HCT116 (cell line): Measurements from ENCODE around the gene OPCML. TPM values are rescaled to one million over a fixed set of nuclear protein-coding genes. Genes with fewer than 3 reads are reported as not detected.

ENCODE experiments used
- ATAC-seq: fragments of 200-7000 bp; cut with Tn5 transposase; 2 replicates; pipeline ENCODE4 v1.9.1; 2020; ENCODE audit warnings: mild to moderate bottlenecking, moderate library complexity
- BruUV-seq: library from RNA; stranded (reverse); fragments of 400-500 nt; replicated peaks from 2 replicates; lab custom pipeline; 2021; lab: Mats Ljungman, UMichigan
- CTCF ChIA-PET: fragments of 300-600 bp; sonication (Branson Sonifier 250); formaldehyde crosslinking; loops from one replicate; lab custom pipeline; 2021; ENCODE audit warnings: antibody characterized with exemption; lab: Charles Lee
- POLR2A ChIA-PET: fragments of 300-600, 350-600 bp; sonication (Branson Sonifier 250); formaldehyde crosslinking; loops from one replicate; lab custom pipeline; 2021; ENCODE audit warnings: antibody characterized with exemption; lab: Charles Lee
- RAD21 ChIA-PET, 2 experiments: fragments of 300-600 bp; sonication (Branson Sonifier 250); formaldehyde crosslinking; loops; one replicate each; lab custom pipeline; 2023; ENCODE audit warnings: low total read pairs in 2 of 2; ENCODE audit not compliant: uncharacterized antibody in 2 of 2, unreplicated experiment in 2 of 2, low non-redundant PET in 1 of 2; lab: Charles Lee
- DNase-seq: peaks from one replicate; pipeline ENCODE4 v3.0.0-alpha.2; 2010; ENCODE audit warnings: low read depth, low spot score
- H2AFZ ChIP-seq: fragments of 200-600 bp; shearing (Covaris generic), sonication (generic); 2 replicates; pipeline ENCODE4 v1.6.1; 2017; ENCODE audit warnings: low read depth, mixed run types, mixed read lengths, antibody characterized with exemption, low read length; ENCODE audit not compliant: poor library complexity, severe bottlenecking
- H3K27ac ChIP-seq: 2 replicates; pipeline ENCODE4 v1.5.1; 2012; ENCODE audit warnings: low read depth, low read length
- H3K27me3 ChIP-seq: fragments of 200-600 bp; sonication (generic); 2 replicates; pipeline ENCODE4 v1.6.1; 2016; ENCODE audit warnings: mixed run types, low read length, mixed read lengths; ENCODE audit not compliant: insufficient read depth
- H3K36me3 ChIP-seq, 2 experiments: fragments of 200-500 bp in 1 of 2; fragments of 200-600 bp in 1 of 2; sonication (Bioruptor generic) in 1 of 2; sonication (generic) in 1 of 2; 2 replicates each; pipeline versions ENCODE4 v1.5.1 to v1.6.1; 2014 to 2016; ENCODE audit warnings: low read length in 2 of 2, inconsistent platforms in 1 of 2, mixed read lengths in 1 of 2, mixed run types in 1 of 2; ENCODE audit not compliant: insufficient read depth in 2 of 2, control insufficient read depth in 1 of 2
- H3K4me1 ChIP-seq, 2 experiments: fragments of 200-600 bp in 1 of 2; sonication (generic) in 1 of 2; 2 replicates each; pipeline versions ENCODE4 v1.5.1 to v1.6.1; 2012 to 2017; ENCODE audit warnings: low read length in 2 of 2, inconsistent platforms in 1 of 2, mild to moderate bottlenecking in 1 of 2, mixed read lengths in 1 of 2, mixed run types in 1 of 2, moderate library complexity in 1 of 2; ENCODE audit not compliant: insufficient read depth in 2 of 2, control insufficient read depth in 1 of 2
- H3K4me2 ChIP-seq: fragments of 200-600 bp; sonication (generic); 2 replicates; pipeline ENCODE4 v1.6.1; 2017; ENCODE audit warnings: mixed run types, low read length, mixed read lengths
- H3K4me3 ChIP-seq, 2 experiments: fragments of 200-600 bp in 1 of 2; sonication (generic) in 1 of 2; replicated peaks in 1 of 2; 2 replicates each; pipeline ENCODE4 v1.5.1; 2011 to 2016; ENCODE audit warnings: low read length in 2 of 2, control low read depth in 1 of 2, low read depth in 1 of 2, mild to moderate bottlenecking in 1 of 2, mixed read lengths in 1 of 2, mixed run types in 1 of 2
- H3K79me2 ChIP-seq: fragments of 200-600 bp; sonication (generic); 2 replicates; pipeline ENCODE4 v1.6.1; 2017; ENCODE audit warnings: mild to moderate bottlenecking, mixed run types, low read length, moderate library complexity, mixed read lengths; ENCODE audit not compliant: insufficient read depth
- H3K9ac ChIP-seq: fragments of 200-600 bp; sonication (generic); 2 replicates; pipeline ENCODE4 v1.6.1; 2016; ENCODE audit warnings: low read length, mixed read lengths
- H3K9me2 ChIP-seq: fragments of 200-600 bp; sonication (generic), shearing (Covaris generic); 2 replicates; pipeline ENCODE4 v1.6.1; 2017; ENCODE audit warnings: mixed run types, mild to moderate bottlenecking, moderate library complexity; ENCODE audit not compliant: insufficient read depth
- H3K9me3 ChIP-seq, 2 experiments: fragments of 200-500 bp in 1 of 2; fragments of 200-600 bp in 1 of 2; sonication (Bioruptor generic) in 1 of 2; sonication (generic) in 1 of 2; 2 replicates each; pipeline ENCODE4 v1.6.1; 2014 to 2017; ENCODE audit warnings: low read length in 2 of 2, mixed read lengths in 2 of 2, inconsistent platforms in 1 of 2, low read depth in 1 of 2, mild to moderate bottlenecking in 1 of 2, mixed run types in 1 of 2, moderate library complexity in 1 of 2; ENCODE audit not compliant: control insufficient read depth in 1 of 2, insufficient read depth in 1 of 2
- H4K20me1 ChIP-seq: fragments of 200-600 bp; sonication (generic), shearing (Covaris generic); 2 replicates; pipeline ENCODE4 v1.6.1; 2017; ENCODE audit warnings: mixed run types, mild to moderate bottlenecking, moderate library complexity; ENCODE audit not compliant: insufficient read depth
- ATF3 ChIP-seq: IDR thresholded peaks from 2 replicates; pipeline ENCODE4 v1.6.1; 2012
- CEBPB ChIP-seq: IDR thresholded peaks from 2 replicates; pipeline ENCODE4 v1.6.1; 2012; ENCODE audit warnings: low read depth
- ELF1 ChIP-seq: IDR thresholded peaks from 2 replicates; pipeline ENCODE4 v1.6.1; 2012; ENCODE audit warnings: low read depth, borderline replicate concordance
- FOSL1 ChIP-seq: IDR thresholded peaks from 2 replicates; pipeline ENCODE4 v1.6.1; 2012; ENCODE audit warnings: low read depth
- JUND ChIP-seq: IDR thresholded peaks from 2 replicates; pipeline ENCODE4 v1.6.1; 2012
- RAD21 ChIP-seq: IDR thresholded peaks from 2 replicates; pipeline ENCODE4 v1.6.1; 2012; ENCODE audit warnings: low read depth, mild to moderate bottlenecking
- SIN3A ChIP-seq: IDR thresholded peaks from 2 replicates; pipeline ENCODE4 v1.6.1; 2012; ENCODE audit warnings: low read depth
- TCF7L2 ChIP-seq: IDR thresholded peaks from 2 replicates; pipeline ENCODE4 v1.7.0; 2011; ENCODE audit warnings: borderline replicate concordance, inconsistent platforms; ENCODE audit not compliant: insufficient read depth, insufficient read length; ENCODE audit errors: extremely low read depth
- YY1 ChIP-seq: IDR thresholded peaks from 2 replicates; pipeline ENCODE4 v1.6.1; 2011; ENCODE audit warnings: low read length, low read depth, moderate library complexity, mild to moderate bottlenecking; ENCODE audit not compliant: insufficient replicate concordance; ENCODE audit errors: extremely low read depth
- ZNF274 ChIP-seq: fragments of 200-500 bp; sonication (Bioruptor generic); IDR thresholded peaks from 2 replicates; pipeline ENCODE4 v1.6.1; 2014; ENCODE audit warnings: mild to moderate bottlenecking, low read depth, low read length, inconsistent platforms
- intact Hi-C: fragments of 100-400 bp; cut with micrococcal nuclease; formaldehyde crosslinking; loops from 2 replicates; pipeline ENCODE4 v1.10.0; 2022
- total RNA-seq: library from RNA; stranded (reverse); gene quantifications from one replicate; pipeline ENCODE4 v1.2.1, GENCODE V29; 2021; ENCODE audit not compliant: unreplicated experiment
- TF ChIP-seq, protein P1 (sequence below): IDR thresholded peaks from 2 replicates; pipeline ENCODE4 v1.6.1; 2011; ENCODE audit warnings: mild to moderate bottlenecking, low read length, moderate library complexity; ENCODE audit not compliant: insufficient replicate concordance; ENCODE audit errors: extremely low read depth
- TF ChIP-seq, protein P2 (sequence below), 3 experiments: fragments of 200-600 bp in 1 of 3; sonication (generic) in 1 of 3; IDR thresholded peaks in 2 of 3; conservative IDR thresholded peaks in 1 of 3; 2 replicates each; pipeline ENCODE4 v1.5.1; 2012 to 2017; ENCODE audit warnings: low read depth in 2 of 3, low read length in 2 of 3, antibody characterized with exemption in 1 of 3, borderline replicate concordance in 1 of 3, control low read depth in 1 of 3, mild to moderate bottlenecking in 1 of 3, mixed read lengths in 1 of 3, mixed run types in 1 of 3, moderate library complexity in 1 of 3; ENCODE audit not compliant: insufficient read depth in 1 of 3

Gene OPCML
- total RNA-seq, 1 experiment from 2014 or later = not detected

- RAD21 ChIA-PET = no interaction called here
- Histone ChIP-seq H3K4me3 (no peak overlapping the region), H3K9ac (no peak overlapping the region), H3K4me2 (no peak overlapping the region), H3K27ac (no peak overlapping the region), H3K4me1 (no peaks in the 10 kb centered on the region), H3K79me2 (no peaks in the 10 kb centered on the region), H2AFZ (no peak overlapping the region), H3K9me3 (peaks cover 12 to 17% of the 10 kb centered on the region in 2 experiments; a peak in 2 of 4 replicates), H3K36me3 (no peaks in the 10 kb centered on the region), H3K9me2 (no peaks in the 10 kb centered on the region), H3K27me3 (no peaks in the 10 kb centered on the region), H4K20me1 (no peaks in the 10 kb centered on the region)
- intact Hi-C loops = no loop called here
- TF ChIP-seq SIN3A (no peak), RAD21 (no peak), TCF7L2 (no peak), ELF1 (no peak), FOSL1 (no peak)
- TF ChIP-seq, protein P1, sequence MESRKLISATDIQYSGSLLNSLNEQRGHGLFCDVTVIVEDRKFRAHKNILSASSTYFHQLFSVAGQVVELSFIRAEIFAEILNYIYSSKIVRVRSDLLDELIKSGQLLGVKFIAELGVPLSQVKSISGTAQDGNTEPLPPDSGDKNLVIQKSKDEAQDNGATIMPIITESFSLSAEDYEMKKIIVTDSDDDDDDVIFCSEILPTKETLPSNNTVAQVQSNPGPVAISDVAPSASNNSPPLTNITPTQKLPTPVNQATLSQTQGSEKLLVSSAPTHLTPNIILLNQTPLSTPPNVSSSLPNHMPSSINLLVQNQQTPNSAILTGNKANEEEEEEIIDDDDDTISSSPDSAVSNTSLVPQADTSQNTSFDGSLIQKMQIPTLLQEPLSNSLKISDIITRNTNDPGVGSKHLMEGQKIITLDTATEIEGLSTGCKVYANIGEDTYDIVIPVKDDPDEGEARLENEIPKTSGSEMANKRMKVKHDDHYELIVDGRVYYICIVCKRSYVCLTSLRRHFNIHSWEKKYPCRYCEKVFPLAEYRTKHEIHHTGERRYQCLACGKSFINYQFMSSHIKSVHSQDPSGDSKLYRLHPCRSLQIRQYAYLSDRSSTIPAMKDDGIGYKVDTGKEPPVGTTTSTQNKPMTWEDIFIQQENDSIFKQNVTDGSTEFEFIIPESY = no peak
- no peak for ATAC-seq
- CTCF ChIA-PET = no interaction called here
- no peak for DNase-seq
- POLR2A ChIA-PET = no interaction called here
- BruUV-seq = no TSS peak
These were observed 717.9 kb downstream of the OPCML start for GRCh38 chr11:132814410-132814809.

DNA sequence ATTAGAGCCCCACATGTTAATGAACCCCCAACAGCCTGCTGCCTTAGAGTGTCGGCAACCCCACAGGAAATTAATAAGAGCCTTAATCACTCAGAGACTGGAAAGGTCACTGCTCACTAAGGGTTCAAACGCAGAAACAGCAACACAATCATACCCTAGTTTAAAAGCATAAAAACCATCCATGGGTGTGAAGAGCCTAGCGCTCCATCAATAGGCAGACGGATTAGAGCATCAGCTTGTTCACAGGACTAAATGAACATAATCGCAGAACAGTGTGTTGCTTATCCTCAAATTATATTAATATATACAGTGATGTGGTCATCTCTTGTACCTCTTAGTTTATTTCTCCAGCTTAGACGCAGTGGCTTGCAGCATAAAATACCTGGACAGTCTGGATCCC lies 720.7 kb downstream of the OPCML start:
- POLR2A ChIA-PET = no interaction called here
- Histone ChIP-seq H3K9me3 (peaks cover 13 to 29% of the 10 kb centered on the region in 2 experiments; a peak in 2 of 4 replicates), H3K9me2 (no peaks in the 10 kb centered on the region), H3K9ac (no peak overlapping the region), H3K36me3 (no peaks in the 10 kb centered on the region), H3K79me2 (no peaks in the 10 kb centered on the region), H4K20me1 (no peaks in the 10 kb centered on the region), H3K4me2 (no peak overlapping the region), H3K4me1 (no peaks in the 10 kb centered on the region), H2AFZ (no peak overlapping the region), H3K4me3 (no peak overlapping the region), H3K27ac (no peak overlapping the region), H3K27me3 (no peaks in the 10 kb centered on the region)
- ATAC-seq (no peak), DNase-seq (no peak)
- CTCF ChIA-PET = no interaction called here
- RAD21 ChIA-PET = no interaction called here
- BruUV-seq = no TSS peak
- intact Hi-C loops = no loop called here
- TF ChIP-seq JUND (no peak), CEBPB (no peak), ZNF274 (no peak), SIN3A (no peak), YY1 (no peak), TCF7L2 (no peak), ATF3 (no peak), FOSL1 (no peak)
- TF ChIP-seq, protein P2, sequence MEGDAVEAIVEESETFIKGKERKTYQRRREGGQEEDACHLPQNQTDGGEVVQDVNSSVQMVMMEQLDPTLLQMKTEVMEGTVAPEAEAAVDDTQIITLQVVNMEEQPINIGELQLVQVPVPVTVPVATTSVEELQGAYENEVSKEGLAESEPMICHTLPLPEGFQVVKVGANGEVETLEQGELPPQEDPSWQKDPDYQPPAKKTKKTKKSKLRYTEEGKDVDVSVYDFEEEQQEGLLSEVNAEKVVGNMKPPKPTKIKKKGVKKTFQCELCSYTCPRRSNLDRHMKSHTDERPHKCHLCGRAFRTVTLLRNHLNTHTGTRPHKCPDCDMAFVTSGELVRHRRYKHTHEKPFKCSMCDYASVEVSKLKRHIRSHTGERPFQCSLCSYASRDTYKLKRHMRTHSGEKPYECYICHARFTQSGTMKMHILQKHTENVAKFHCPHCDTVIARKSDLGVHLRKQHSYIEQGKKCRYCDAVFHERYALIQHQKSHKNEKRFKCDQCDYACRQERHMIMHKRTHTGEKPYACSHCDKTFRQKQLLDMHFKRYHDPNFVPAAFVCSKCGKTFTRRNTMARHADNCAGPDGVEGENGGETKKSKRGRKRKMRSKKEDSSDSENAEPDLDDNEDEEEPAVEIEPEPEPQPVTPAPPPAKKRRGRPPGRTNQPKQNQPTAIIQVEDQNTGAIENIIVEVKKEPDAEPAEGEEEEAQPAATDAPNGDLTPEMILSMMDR (IDR thresholded peaks at IDR 0.05 in 2 of 3, conservative IDR thresholded peaks at IDR 0.05 in 1 of 3; ENCODE audit: borderline replicate concordance in 1 of 3, insufficient read depth in 1 of 3, low read depth in 2 of 3, low read length in 2 of 3) = no peak
- TF ChIP-seq, protein P1 = no peak
